Activated T-helper 17 cell treated with anti-CD3 and anti-CD28 coated beads, Interleukin-2, amount 50 U/mL, for 72 hours (primary cell): Measurements from ENCODE around the gene SERPINB6. TPM values are rescaled to one million over a fixed set of nuclear protein-coding genes. Genes with fewer than 3 reads are reported as not detected.

Experiments used
- total RNA-seq, 2 donors: library from RNA; stranded (reverse); gene quantifications; one replicate each; pipeline ENCODE4 v1.2.3, GENCODE V29; 2022

SERPINB6 gene
- total RNA-seq, 2 donors from 2014 or later: 22.1 to 26.0 TPM

Other genes with a start within 250 kb of the SERPINB6 start
- under 1 TPM; 0.21 to 0.28 TPM for gene MYLK4, start 220.6 kb downstream of the SERPINB6 start, total RNA-seq
- 10 to 100 TPM; 30.4 to 48.5 TPM for gene WRNIP1, start 206.2 kb downstream of the SERPINB6 start, total RNA-seq
- 10 to 100 TPM; 33.4 to 67.8 TPM for gene SERPINB1, start 129.7 kb downstream of the SERPINB6 start, total RNA-seq
- 10 to 100 TPM; 11.2 to 66.1 TPM for gene SERPINB9, start 68.3 kb downstream of the SERPINB6 start, total RNA-seq
- 10 to 100 TPM; 25.1 to 29.3 TPM for gene NQO2, start 28.3 kb upstream of the SERPINB6 start, total RNA-seq
- 10 to 100 TPM; 17.5 to 18.2 TPM for gene RIPK1, start 96.9 kb upstream of the SERPINB6 start, total RNA-seq
- gene BPHL, start 147.1 kb upstream of the SERPINB6 start, total RNA-seq: 1 to 10 TPM; 9.1 to 9.2 TPM
- gene TUBB2A, start 186.0 kb upstream of the SERPINB6 start, total RNA-seq: 1 to 10 TPM; 2.8 to 6.0 TPM